HG03108 (cell line): ENCODE measurements around the gene SFXN3.

Experiments used
- ATAC-seq: cut with Tn5 transposase; IDR thresholded peaks from one replicate; pipeline ENCODE4 v1.9.1; 2021; ENCODE audit warnings: moderate library complexity; ENCODE audit not compliant: unreplicated experiment

The SFXN3 gene, protein sequence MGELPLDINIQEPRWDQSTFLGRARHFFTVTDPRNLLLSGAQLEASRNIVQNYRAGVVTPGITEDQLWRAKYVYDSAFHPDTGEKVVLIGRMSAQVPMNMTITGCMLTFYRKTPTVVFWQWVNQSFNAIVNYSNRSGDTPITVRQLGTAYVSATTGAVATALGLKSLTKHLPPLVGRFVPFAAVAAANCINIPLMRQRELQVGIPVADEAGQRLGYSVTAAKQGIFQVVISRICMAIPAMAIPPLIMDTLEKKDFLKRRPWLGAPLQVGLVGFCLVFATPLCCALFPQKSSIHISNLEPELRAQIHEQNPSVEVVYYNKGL

DNA sequence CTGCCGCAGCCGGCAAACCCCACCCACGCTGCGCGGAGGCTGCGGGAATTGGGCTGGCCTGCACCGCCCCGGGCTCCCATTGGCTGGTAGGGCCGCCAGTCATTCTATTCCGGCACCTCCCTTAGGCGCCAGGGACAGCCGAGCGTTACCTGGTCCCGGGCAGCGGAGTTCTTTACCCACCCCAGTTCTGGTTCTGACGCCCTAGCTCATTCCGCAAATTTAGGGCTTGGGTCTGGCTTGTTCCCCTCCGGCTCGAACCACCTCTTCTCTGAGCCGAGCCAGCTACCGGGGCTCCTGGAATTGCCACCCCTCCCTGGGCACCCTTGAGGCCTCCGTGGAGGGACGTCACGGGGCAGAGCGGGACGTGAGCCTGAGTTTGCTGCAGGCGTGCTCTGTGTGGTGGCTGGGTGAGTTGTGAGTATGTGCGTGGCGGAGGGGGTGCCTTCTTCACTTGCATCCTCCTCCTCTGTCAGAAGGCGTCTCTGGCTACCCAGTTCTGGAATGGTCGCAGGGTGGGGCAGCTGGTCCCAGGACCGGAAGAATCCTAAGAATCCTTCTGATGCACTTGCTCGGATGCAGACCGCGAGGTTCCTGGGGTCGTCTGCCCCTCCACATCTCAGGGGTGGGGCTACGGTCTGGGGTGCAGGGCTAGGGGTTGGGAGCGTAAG lies at the start of gene SFXN3, which contains the start of gene PDZD7:
TSS of gene SFXN3 (plus strand) at position 107 of the 668 bp plus-strand sequence. CDS start 3,461 bp downstream, outside the sequence.
TSS of gene PDZD7 (minus strand) at position 2 of the 668 bp plus-strand sequence. CDS start 910 bp downstream, outside the sequence.
- peak; percentile 88 for ATAC-seq

DNA sequence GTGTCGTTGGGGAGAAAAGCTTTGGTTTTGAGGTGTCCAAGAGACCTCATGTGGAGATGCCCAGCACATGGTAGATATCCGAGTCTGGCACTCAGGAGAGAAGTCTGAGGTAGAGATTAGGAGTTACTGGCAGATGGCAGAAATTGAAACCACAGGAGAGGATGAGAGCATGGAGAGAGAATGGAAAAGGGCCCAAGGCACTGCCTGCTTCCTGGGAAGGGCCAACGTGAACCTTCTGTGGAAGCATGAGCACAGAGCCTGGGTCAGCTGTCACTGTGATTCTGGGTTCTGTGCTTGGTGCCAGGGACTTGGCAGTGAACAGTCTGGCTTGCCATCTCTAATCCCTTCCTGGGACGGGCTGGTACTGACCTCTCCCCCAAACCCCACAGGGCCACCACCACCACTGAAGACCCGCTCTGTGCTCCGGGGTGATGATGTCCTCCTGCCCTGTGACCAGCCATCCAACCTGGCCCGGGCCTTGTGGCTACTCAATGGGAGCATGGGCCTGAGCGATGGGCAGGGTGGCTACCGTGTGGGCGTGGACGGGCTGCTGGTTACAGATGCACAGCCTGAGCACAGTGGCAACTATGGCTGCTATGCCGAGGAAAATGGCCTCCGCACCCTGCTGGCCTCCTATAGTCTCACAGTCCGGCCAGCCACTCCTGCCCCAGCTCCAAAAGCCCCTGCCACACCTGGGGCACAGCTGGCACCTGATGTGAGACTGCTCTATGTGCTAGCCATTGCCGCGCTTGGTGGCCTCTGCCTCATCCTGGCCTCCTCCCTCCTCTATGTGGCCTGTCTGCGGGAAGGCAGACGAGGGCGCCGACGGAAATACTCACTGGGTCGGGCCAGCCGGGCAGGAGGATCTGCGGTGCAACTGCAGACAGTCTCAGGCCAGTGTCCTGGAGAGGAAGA lies 47.9 kb upstream of the SFXN3 start:
- no peak for ATAC-seq

DNA sequence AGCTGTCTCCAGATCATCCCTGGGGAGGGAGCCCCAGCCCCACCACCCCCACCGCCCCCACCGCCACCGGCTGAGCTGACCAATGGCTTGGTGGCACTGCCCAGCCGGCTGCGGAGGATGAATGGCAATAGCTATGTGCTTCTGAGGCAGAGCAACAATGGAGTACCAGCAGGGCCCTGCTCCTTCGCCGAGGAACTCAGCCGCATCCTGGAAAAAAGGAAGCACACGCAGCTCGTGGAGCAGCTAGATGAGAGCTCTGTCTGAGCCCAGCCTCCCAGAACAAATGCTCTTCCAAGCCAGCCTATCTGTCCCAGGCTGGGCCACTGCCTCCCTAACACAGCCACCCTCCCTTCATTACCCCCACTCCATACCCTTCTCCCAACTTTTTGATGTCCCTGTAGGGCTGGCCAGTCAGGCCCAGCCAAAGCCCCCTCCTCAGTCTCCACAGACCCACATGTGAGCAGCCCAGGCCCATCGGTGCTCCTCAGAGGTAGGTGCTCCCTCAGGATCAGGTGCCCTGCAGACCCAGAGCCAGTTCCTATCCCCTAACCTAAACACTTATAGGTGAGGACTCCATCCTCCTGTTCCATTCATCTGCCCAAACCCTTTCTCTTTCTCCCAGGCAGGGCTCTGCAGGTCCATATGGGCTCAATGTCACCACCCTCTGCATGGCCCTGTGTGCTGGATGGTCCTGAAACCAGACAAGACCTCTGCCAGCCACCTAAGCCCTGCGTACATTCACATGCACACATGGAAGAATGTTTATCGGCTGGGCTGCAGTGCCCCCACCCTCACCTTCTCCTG lies 47.0 kb upstream of the SFXN3 start:
- ATAC-seq = no peak

GRCh38 chr10:100984672-100985177 lies 46.3 kb upstream of the SFXN3 start:
- ATAC-seq = no peak

GRCh38 chr10:100985336-100985735 lies 45.7 kb upstream of the SFXN3 start:
- no peak for ATAC-seq

GRCh38 chr10:100986623-100986951 lies 44.4 kb upstream of the SFXN3 start:
- no peak for ATAC-seq

GRCh38 chr10:100986952-100987684 lies 43.9 kb upstream of the SFXN3 start, which contains the start of the genes MRPL43 and TWNK:
MRPL43 (minus strand) TSS chr10:100987497; CDS start chr10:100987443, 54 bp downstream.
TWNK (plus strand) TSS chr10:100987543; CDS start chr10:100988211, 668 bp downstream.
- peak; percentile 57 for ATAC-seq

DNA sequence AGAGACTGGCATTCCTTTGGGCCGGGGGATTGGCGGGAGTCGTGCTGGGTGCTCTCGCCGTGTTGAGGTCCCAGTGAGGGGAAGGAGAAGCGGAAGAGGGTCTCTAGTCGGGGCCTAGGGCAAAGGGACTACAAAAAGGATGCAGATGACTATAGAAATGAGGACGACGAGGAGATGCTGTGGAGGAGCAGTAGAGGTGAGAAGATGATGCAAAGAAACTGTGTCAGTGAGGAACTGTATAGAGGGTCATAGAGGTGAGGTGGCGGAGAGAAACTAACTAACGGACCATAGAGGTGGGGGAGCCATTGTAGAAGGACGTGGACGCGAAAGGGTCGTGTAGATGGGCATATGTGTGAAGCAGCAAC lies 43.4 kb upstream of the SFXN3 start:
- ATAC-seq = no peak

DNA sequence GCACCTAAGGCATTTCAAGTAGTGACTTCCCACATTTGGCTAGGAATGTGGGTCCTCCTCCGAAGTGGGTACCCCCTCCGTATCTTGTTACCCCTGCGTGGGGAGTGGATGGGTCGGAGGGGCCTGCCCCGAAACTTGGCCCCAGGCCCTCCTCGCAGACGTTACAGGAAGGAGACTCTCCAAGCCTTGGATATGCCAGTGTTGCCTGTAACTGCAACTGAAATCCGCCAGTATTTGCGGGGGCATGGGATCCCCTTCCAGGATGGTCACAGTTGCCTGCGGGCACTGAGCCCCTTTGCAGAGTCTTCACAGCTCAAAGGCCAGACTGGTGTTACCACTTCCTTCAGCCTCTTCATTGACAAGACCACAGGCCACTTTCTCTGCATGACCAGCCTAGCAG lies 42.9 kb upstream of the SFXN3 start:
- ATAC-seq = no peak

- no peak for ATAC-seq
These were observed 41.9 kb upstream of the SFXN3 start for GRCh38 chr10:100989088-100989487.

DNA sequence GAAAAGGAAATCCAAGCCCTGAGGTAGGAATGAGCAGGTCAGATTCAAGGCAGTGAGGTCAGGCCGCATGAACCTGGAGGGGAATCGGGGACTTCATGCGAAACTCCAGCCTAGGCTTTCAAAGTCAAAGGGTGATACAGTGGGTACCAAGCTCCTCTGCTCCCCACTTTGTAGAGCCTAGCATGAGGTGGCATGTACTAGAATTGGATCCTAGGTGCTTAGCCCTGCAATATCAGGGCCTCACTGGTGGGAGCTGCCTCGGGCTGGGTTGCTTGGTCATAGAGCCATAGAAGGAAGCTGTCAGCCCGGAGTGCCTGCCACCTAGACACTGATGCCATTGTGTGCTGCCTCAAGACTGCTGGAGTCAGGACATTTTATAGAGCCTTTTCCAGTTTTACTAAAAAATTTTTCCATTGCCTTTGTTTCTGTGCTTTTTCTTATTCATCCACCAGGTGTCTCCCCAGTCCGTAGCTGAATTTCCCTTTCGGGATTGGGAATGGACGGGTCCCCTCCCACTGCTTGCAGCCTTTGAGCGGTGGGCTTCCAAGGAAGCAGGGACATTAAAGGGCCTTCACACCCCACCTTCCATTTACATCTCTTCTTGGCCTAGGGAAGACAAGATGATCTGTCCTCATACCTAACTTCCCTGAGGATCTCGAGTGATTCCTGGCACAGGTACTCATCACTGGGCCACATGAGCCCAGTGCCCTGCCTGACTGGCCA lies 36.9 kb upstream of the SFXN3 start:
- no peak for ATAC-seq

DNA sequence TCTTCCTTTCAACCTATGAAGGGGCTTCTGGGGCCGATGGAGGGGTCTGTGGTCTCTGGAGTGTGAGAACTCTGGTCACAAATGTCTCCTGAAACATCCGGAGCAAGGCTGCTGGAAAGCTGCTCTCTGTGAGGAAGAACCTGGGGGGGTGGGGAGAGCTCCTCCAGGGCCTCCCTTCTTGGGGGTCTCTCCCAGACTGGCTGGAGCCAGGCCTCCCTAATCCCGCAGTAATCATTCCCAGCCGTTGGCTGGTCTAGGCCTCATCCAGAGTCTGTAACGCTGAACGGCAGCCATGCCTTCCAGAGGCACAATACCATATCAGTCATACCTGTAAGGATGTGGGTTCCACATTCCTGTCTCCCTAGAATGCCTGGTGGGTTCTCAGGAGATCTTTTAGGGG lies 35.9 kb upstream of the SFXN3 start:
- ATAC-seq = no peak

- ATAC-seq = peak; percentile 1
These were observed 34.2 kb upstream of the SFXN3 start for GRCh38 chr10:100996678-100997359.

GRCh38 chr10:100997360-100998182 lies 33.5 kb upstream of the SFXN3 start:
- ATAC-seq = peak; percentile 26

DNA sequence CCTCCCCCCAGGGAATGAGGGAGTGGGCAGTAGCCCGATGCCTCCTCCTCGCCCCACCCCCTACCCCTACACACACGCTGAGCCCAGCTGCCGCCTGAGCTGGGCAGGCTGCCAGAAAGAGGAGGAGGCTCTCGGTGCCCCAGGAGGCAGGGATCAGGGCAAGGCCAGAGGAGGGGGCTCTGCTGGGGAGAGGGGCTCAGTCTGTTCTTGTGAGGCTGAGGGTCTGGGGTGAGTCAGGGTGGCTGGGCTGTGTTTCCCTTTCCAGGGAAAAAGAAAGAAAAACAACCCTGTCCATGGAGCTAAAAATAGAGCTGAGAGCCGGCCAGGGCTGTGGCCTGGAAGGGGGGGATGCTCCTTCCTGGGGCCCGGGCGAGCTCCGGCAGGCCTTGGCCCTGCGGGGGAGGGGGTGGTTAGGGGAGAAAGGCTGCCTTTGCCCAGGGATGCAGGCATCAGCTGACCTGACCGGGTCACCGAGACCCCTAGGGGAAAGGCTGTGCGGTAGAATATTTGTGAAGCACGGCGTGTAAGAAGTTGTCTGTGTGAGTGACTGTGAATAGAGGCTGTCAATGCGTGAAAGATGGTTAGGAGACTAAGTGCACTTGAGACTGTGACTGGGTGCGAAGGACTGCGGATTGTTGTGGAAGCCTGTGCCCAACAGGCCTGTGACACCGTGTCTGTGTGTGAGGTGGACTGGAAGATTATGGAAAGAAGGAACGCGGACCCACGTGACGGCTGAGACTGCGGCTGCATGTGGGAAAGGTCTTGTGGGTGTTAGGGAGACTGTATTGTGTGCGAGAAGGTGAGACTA lies 32.6 kb upstream of the SFXN3 start:
- peak; percentile 25 for ATAC-seq

- ATAC-seq = peak; percentile 34
These were observed 31.9 kb upstream of the SFXN3 start for GRCh38 chr10:100998991-100999741.
